HG03108 (cell line): ENCODE measurements around the gene SRSF7.
A peak's percentile ranks its signal among the peaks of the same experiment; 100 is the strongest.
"Not testable (repeated sequence)": the region's sequence is repeated elsewhere in the genome, so short reads cannot be mapped to it uniquely, and the experiment has no call there.

Experiments used
- ATAC-seq: cut with Tn5 transposase; IDR thresholded peaks from one replicate; pipeline ENCODE4 v1.9.1; 2021; ENCODE audit warnings: moderate library complexity; ENCODE audit not compliant: unreplicated experiment

The SRSF7 gene

GRCh38 chr2:38750891-38751595, at the start of gene SRSF7:
SRSF7 (minus strand) TSS chr2:38751361; CDS start chr2:38751256, 105 bp downstream.
- ATAC-seq = peak; percentile 79

- no peak for ATAC-seq
Observed at GRCh38 chr2:38797953-38798352, 46.8 kb upstream of the SRSF7 start.

GRCh38 chr2:38797250-38797676, 46.1 kb upstream of the SRSF7 start:
- ATAC-seq = no peak

- ATAC-seq = not testable (repeated sequence)
Observed at GRCh38 chr2:38795016-38795415, 43.9 kb upstream of the SRSF7 start.

GRCh38 chr2:38794235-38794946, 43.2 kb upstream of the SRSF7 start:
- ATAC-seq = no peak

GRCh38 chr2:38793511-38793910, 42.4 kb upstream of the SRSF7 start:
- no peak for ATAC-seq

GRCh38 chr2:38792751-38793150, 41.6 kb upstream of the SRSF7 start:
- ATAC-seq = no peak

GRCh38 chr2:38792321-38792720, 41.2 kb upstream of the SRSF7 start:
- not testable (repeated sequence) for ATAC-seq

- ATAC-seq = no peak
Observed at GRCh38 chr2:38791744-38792143, 40.6 kb upstream of the SRSF7 start.

GRCh38 chr2:38789691-38790090, 38.5 kb upstream of the SRSF7 start:
- ATAC-seq = no peak

- ATAC-seq = no peak
Observed at GRCh38 chr2:38788306-38788705, 37.1 kb upstream of the SRSF7 start.

- no peak for ATAC-seq
Observed at GRCh38 chr2:38783586-38783985, 32.4 kb upstream of the SRSF7 start.

- ATAC-seq = peak; percentile 8
Observed at GRCh38 chr2:38778687-38779082, 27.5 kb upstream of the SRSF7 start.

- no peak for ATAC-seq
Observed at GRCh38 chr2:38776531-38776930, 25.4 kb upstream of the SRSF7 start.

GRCh38 chr2:38775921-38776225, 24.7 kb upstream of the SRSF7 start:
- no peak for ATAC-seq

- ATAC-seq = no peak
Observed at GRCh38 chr2:38775097-38775920, 24.1 kb upstream of the SRSF7 start.

GRCh38 chr2:38771632-38772031, 20.5 kb upstream of the SRSF7 start:
- no peak for ATAC-seq

GRCh38 chr2:38765551-38765950, 14.4 kb upstream of the SRSF7 start:
- no peak for ATAC-seq

- no peak for ATAC-seq
Observed at GRCh38 chr2:38765149-38765548, 14.0 kb upstream of the SRSF7 start.

- ATAC-seq = no peak
Observed at GRCh38 chr2:38763728-38764127, 12.6 kb upstream of the SRSF7 start.

GRCh38 chr2:38763228-38763627, 12.1 kb upstream of the SRSF7 start:
- no peak for ATAC-seq

GRCh38 chr2:38755891-38756290, 4.7 kb upstream of the SRSF7 start:
- ATAC-seq = not testable (repeated sequence)
